Loucy (cell line): Measurements from ENCODE around the gene TNS4.

Experiments used
- H2AFZ ChIP-seq: fragments of 200-600 bp; sonication (generic); 2 replicates; pipeline ENCODE4 v1.6.0; 2016; ENCODE audit warnings: antibody characterized with exemption, mild to moderate bottlenecking, low read length, moderate library complexity
- H3F3A ChIP-seq: fragments of 200-600 bp; 2 replicates; pipeline ENCODE4 v1.6.0; 2016; ENCODE audit warnings: antibody characterized with exemption, low read depth, mild to moderate bottlenecking
- H3K27me3 ChIP-seq: fragments of 200-600 bp; sonication (generic); 2 replicates; pipeline ENCODE4 v1.6.1; 2014; ENCODE audit warnings: low read length, mild to moderate bottlenecking; ENCODE audit not compliant: insufficient read depth, poor library complexity, severe bottlenecking
- H3K36me3 ChIP-seq: fragments of 200-600 bp; sonication (generic); 2 replicates; pipeline ENCODE4 v1.6.1; 2016; ENCODE audit warnings: low read length; ENCODE audit not compliant: insufficient read depth
- H3K4me1 ChIP-seq: fragments of 200-600 bp; sonication (generic); 2 replicates; pipeline ENCODE4 v1.5.1; 2014; ENCODE audit warnings: low read length, mild to moderate bottlenecking; ENCODE audit not compliant: insufficient read depth, poor library complexity, severe bottlenecking
- H3K4me2 ChIP-seq: fragments of 200-600 bp; sonication (generic); 2 replicates; pipeline ENCODE4 v1.6.0; 2014; ENCODE audit warnings: antibody characterized with exemption, low read length, low read depth, mild to moderate bottlenecking; ENCODE audit not compliant: poor library complexity, severe bottlenecking
- H3K4me3 ChIP-seq: fragments of 200-600 bp; sonication (generic); 2 replicates; pipeline ENCODE4 v1.5.1; 2014; ENCODE audit warnings: low read length, mild to moderate bottlenecking, mixed read lengths; ENCODE audit not compliant: poor library complexity, severe bottlenecking
- H3K79me2 ChIP-seq: fragments of 200-600 bp; sonication (generic); 2 replicates; pipeline ENCODE4 v1.6.1; 2014; ENCODE audit warnings: low read length; ENCODE audit not compliant: insufficient read depth
- H3K9ac ChIP-seq: fragments of 200-600 bp; sonication (generic); 2 replicates; pipeline ENCODE4 v1.6.0; 2014; ENCODE audit warnings: mild to moderate bottlenecking, low read depth, low read length, moderate library complexity; ENCODE audit not compliant: poor library complexity, severe bottlenecking
- H3K9me2 ChIP-seq: fragments of 200-600 bp; sonication (generic); replicated peaks from 2 replicates; pipeline ENCODE4 v1.6.1; 2016; ENCODE audit warnings: low read depth, low read length, mixed read lengths
- H3K9me3 ChIP-seq: fragments of 200-600 bp; sonication (generic); 2 replicates; pipeline ENCODE4 v1.6.1; 2014; ENCODE audit warnings: mild to moderate bottlenecking, antibody characterized with exemption, low read length, low read depth; ENCODE audit not compliant: insufficient read depth
- H4K20me1 ChIP-seq: fragments of 200-600 bp; sonication (generic); 2 replicates; pipeline ENCODE4 v1.6.0; 2014; ENCODE audit warnings: antibody characterized with exemption, low read length, mild to moderate bottlenecking; ENCODE audit not compliant: insufficient read depth, poor library complexity, severe bottlenecking
- EZH2phosphoT487 ChIP-seq: fragments of 200-600 bp; IDR thresholded peaks from 2 replicates; pipeline ENCODE4 v1.6.1; 2018; ENCODE audit warnings: antibody characterized with exemption, mild to moderate bottlenecking, moderate library complexity, borderline replicate concordance
- TF ChIP-seq, protein P1 (sequence below): fragments of 200-600 bp; sonication (generic); conservative IDR thresholded peaks from 2 replicates; pipeline ENCODE4 v1.5.1; 2014; ENCODE audit warnings: mild to moderate bottlenecking, antibody characterized with exemption, low read length

The TNS4 gene

DNA sequence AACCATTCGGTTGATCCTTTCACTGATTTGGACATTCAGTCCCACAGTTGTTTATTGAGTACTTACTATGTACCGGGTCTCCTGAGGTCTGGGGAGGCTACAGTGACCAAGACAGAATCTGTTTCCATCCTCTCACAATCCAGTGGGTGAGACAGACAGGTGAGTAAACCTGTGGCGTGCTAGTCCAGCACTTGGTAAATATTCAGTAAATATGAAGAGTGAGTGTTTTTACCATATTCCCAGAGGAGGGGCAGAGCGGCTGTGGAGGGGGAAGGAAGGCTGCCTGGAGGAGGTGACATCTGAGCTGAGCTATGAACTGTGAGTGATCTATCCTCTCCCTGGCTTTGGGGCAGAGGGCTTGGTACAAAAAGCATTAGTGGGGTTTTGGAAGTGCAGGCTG lies 32.5 kb upstream of the TNS4 start:
- H3K36me3 ChIP-seq, result no peaks in the 10 kb centered on the region
- H3K9ac ChIP-seq, result peak overlapping the region; percentile 41
- H2AFZ ChIP-seq, result no peak overlapping the region
- H3K27me3 ChIP-seq, result no peaks in the 10 kb centered on the region
- H3K79me2 ChIP-seq, result no peaks in the 10 kb centered on the region
- H3K9me2 ChIP-seq, result no peaks in the 10 kb centered on the region
- peak overlapping the region; percentile 9 for H3K4me3 ChIP-seq
- TF ChIP-seq, protein P1, sequence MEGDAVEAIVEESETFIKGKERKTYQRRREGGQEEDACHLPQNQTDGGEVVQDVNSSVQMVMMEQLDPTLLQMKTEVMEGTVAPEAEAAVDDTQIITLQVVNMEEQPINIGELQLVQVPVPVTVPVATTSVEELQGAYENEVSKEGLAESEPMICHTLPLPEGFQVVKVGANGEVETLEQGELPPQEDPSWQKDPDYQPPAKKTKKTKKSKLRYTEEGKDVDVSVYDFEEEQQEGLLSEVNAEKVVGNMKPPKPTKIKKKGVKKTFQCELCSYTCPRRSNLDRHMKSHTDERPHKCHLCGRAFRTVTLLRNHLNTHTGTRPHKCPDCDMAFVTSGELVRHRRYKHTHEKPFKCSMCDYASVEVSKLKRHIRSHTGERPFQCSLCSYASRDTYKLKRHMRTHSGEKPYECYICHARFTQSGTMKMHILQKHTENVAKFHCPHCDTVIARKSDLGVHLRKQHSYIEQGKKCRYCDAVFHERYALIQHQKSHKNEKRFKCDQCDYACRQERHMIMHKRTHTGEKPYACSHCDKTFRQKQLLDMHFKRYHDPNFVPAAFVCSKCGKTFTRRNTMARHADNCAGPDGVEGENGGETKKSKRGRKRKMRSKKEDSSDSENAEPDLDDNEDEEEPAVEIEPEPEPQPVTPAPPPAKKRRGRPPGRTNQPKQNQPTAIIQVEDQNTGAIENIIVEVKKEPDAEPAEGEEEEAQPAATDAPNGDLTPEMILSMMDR, result no peak
- no peak for TF ChIP-seq EZH2phosphoT487
- no peaks in the 10 kb centered on the region for H3F3A ChIP-seq
- peak overlapping the region; percentile 40 for H3K4me2 ChIP-seq
- no peaks in the 10 kb centered on the region for H4K20me1 ChIP-seq
- no peaks in the 10 kb centered on the region for H3K9me3 ChIP-seq
- peaks cover 67% of the 10 kb centered on the region for H3K4me1 ChIP-seq

DNA sequence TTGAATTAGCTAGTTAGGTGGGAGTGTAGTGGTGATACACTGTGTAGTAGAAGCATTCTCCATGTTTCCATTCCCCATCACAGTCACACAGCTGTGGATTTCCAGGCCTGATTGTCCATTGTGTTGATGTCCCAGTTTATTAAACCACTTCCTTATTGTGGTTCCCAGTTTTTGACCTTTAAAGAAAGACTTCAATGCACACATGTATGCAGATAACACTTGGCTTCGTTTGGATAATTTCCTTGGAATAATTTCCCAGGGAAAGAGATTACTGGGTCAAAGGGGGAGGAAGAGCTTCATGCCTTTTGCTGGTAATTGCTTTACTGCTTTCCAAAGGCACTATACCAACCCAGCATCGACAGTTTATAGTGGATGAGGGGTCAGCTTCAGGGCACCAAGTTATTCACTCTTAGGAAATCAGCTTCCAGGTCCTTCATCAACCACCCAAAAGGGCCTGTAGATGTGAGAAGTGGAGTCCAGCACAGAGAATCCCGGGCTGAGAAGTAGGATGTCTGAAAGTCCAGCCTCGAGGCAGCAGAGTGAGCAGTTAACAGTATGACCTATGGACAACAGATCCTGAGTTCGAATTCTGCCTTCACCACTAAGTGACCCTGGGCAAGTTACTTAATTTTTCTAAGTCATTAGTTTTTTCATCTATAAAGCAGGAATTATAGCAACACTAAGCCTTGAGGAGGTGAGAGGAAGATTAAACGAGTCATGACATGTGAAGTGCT lies 31.3 kb upstream of the TNS4 start:
- Histone ChIP-seq H4K20me1 (no peaks in the 10 kb centered on the region), H2AFZ (no peak overlapping the region), H3F3A (no peaks in the 10 kb centered on the region), H3K9me2 (no peaks in the 10 kb centered on the region), H3K4me1 (peaks cover 58% of the 10 kb centered on the region), H3K4me3 (no peak overlapping the region), H3K36me3 (no peaks in the 10 kb centered on the region), H3K9ac (peak overlapping the region; percentile 41), H3K9me3 (no peaks in the 10 kb centered on the region), H3K4me2 (peak overlapping the region; percentile 40), H3K79me2 (no peaks in the 10 kb centered on the region), H3K27me3 (no peaks in the 10 kb centered on the region)
- TF ChIP-seq EZH2phosphoT487, result no peak
- TF ChIP-seq, protein P1, result no peak

- Histone ChIP-seq H3K27me3 (no peaks in the 10 kb centered on the region), H4K20me1 (no peaks in the 10 kb centered on the region), H2AFZ (no peak overlapping the region), H3K4me1 (peaks cover 50% of the 10 kb centered on the region), H3K4me3 (no peak overlapping the region), H3K9ac (peak overlapping the region; percentile 41), H3F3A (no peaks in the 10 kb centered on the region), H3K9me3 (no peaks in the 10 kb centered on the region), H3K4me2 (peak overlapping the region; percentile 17), H3K36me3 (no peaks in the 10 kb centered on the region), H3K79me2 (no peaks in the 10 kb centered on the region), H3K9me2 (no peaks in the 10 kb centered on the region)
- TF ChIP-seq EZH2phosphoT487, result no peak
- TF ChIP-seq, protein P1, result no peak
These were observed 29.9 kb upstream of the TNS4 start for GRCh38 chr17:40531051-40531991.
